HG03108 (cell line): ENCODE results near the gene PFKL.

Source experiments
- ATAC-seq: cut with Tn5 transposase; IDR thresholded peaks from one replicate; pipeline ENCODE4 v1.9.1; 2021; ENCODE audit warnings: moderate library complexity; ENCODE audit not compliant: unreplicated experiment

PFKL gene

DNA sequence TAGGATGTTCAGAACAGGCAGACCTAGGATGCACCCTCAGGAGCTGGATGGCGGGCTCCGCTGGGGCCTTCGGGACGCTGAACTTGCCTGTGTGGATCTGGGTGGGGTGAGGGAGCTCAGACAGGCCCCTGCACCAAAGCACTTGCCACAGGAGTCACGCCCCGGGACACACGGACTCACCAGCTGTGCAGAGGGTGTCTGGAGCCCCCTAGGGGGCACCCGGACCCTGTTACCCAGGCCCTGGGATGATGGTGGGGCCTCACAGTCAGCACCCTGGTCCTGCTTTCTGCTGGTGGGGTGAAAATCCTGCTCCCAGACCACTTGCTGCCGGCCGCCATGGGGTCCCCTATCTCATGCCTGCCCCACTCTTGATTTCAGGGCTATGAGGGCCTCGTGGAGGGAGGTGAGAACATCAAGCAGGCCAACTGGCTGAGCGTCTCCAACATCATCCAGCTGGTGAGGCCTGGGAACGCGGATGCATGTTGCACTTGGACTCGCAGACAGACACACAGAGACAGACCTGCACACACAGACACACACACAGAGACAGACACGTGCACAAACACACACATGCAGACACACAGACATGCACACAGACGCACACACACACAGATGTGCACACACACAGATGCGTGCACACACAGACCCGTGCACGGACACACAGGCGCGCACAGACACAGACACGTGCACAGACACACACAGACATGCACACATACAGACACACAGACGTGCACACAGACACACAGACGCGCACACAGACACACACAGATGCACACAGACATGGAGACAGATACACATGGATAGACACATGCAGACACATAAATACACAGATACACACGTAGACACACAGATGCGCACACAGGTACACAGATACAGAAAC is 11.0 kb downstream of the PFKL start:
- ATAC-seq = no peak

DNA sequence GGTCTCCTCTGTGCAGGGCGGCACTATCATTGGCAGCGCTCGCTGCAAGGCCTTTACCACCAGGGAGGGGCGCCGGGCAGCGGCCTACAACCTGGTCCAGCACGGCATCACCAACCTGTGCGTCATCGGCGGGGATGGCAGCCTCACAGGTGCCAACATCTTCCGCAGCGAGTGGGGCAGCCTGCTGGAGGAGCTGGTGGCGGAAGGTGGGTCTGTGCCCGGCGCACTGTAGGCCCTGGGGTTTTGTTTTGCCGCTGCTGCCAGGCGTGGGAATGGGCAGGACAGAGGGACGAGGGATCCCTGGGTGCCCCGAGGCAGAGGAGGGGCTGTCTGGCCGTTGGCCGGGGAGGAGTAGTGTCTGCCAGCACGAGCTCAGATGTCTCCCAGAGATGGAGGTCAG is 12.2 kb downstream of the PFKL start:
- no peak for ATAC-seq

DNA sequence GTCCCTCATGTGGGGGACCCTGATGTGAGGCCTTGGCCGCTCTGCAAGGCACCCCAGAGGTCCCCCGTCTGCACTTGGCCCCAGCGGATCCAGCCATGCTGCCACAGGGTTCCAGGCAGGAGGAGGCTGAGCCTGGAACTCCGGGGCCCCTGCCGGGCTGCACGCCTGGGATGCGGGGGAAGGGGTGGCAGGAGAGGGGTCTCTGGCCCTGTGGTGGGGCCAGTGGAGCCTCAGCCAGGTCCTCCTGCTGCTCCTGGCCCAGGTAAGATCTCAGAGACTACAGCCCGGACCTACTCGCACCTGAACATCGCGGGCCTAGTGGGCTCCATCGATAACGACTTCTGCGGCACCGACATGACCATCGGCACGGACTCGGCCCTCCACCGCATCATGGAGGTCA is 12.9 kb downstream of the PFKL start:
- ATAC-seq = no peak

DNA sequence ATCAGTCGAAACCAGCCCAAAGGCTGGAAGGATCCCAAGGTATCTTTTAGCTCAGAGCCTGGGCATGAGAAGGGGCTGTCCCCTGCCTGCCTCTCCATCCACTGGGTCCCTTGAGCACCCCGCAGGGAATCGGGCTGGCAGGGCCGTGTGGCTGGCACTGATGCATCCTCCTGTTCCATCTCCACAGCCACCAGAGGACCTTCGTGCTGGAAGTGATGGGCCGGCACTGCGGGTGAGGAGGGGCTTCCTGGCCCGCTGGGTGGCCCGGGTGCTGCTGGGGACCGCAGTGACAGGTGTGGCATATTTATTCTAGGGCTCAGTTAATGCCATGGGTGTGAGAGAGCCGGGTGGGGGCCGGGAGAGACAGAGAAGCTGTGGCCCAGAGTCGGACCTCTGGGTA is 13.6 kb downstream of the PFKL start:
- no peak for ATAC-seq

DNA sequence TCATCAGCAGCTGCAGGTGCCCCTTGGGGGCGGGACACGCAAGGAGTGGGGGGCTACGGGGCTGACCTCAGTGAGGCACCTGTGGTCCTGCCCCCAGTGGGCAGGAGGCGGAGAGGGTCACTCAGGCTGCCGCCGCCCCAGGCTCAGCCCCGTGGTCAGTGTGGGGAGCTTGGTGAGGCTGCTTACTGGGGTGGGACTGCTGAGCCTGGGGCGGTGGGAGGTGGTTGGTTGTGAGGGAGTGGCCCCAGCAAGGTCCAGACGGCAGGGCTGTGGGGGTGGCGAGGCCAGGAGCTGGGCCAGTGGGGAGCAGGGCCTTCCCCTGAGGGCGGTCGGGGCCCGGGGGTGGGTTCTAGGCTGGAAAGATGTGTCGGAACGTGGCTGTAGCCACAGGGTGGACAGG is 14.3 kb downstream of the PFKL start:
- no peak for ATAC-seq

DNA sequence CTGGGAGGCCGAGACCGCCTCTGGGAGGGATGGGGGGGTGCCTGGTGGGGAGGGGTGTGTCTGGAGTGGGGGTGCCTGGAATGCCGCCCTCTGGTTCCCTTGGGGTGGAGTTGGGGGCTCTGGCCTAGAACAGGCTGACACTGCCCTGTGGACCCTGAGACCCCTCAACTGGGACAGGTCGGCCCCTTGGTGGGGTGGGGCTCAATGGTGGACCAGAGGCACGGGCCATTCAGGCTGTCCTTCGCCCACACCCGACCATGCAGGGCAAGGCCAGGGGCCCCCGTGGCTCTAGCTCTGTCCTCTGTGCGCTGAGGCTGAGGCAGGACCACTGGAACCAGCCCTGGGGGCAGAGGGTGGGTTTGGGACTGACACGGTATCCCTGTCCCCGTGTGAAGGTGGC is 14.7 kb downstream of the PFKL start:
- no peak for ATAC-seq

DNA sequence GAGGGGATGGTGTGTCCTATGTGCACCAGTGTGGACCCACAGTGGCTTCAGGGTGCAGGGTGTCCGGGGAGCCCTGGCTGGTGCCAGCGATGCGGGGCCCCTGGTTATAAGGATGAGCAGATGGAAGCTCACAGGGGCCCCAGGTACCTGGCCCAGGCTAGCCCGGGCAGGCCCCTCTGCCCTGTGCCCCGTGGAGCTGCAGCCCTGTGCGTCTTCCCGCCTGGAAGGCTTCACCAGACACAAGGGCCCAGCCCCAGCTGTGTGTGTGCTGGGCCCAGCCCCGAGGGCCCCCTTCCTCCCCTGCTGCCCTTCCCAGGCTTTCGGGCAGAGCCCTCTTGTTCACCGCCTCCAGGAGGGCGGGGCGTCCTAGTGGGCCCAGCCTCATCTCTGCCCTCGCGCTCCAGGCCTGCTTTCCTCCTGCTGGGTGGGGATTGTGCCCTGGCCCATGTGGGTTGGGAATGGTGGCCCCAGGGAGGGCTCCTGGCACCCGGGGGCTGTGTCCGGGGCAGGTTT is 15.9 kb downstream of the PFKL start:
- ATAC-seq = no peak

DNA sequence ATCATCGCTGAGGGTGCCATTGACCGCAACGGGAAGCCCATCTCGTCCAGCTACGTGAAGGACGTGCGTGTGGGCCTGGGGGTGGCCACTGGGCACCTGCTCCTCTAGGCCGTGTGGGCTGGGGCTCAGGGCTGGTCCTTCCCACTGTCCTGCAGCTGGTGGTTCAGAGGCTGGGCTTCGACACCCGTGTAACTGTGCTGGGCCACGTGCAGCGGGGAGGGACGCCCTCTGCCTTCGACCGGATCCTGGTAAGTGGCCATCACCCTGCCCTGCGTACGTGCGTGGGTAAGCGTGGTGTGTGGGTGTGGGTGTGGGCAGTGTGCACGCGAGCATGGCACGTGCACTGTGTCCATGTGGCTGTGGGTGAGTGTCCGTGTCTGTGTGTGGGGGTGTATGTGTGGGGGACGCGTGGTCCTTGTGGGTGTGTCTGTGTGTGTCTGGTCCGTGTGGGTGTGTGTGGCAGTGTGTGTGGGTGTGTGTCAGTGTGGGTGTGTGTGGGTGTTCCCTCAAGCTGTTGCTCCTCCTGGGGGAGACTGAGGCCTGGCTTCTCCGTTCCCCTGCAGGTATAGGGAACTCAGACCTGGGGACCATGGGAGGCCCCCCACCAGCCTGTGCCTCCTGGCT is 16.5 kb downstream of the PFKL start:
- ATAC-seq = no peak

DNA sequence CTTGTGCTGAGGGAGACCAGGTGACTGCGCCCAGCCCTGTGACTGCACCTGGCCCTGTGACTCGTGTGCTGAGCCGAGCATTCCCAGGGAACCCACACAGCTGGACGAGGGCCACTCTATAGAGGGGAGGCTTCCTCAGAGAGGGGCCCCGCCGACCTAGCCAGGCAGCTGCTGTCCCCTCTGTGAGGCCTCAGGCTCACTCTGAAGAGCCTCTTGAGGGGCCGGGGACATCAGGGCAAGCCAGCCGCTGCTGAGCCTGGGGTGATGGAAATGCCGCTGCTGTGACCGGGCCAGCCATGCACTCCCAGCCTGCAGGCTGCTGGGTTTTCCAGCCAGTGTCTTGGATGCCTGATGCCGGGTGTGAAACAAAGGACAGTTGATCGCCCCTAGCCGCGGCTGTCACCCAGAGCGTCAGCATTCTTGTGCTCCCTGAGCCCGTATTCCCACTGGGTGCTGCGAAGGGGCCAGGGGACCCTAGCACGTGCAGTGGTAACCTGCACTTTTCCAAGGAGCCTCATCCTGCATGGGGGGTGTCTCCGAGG is 17.5 kb downstream of the PFKL start:
- no peak for ATAC-seq

DNA sequence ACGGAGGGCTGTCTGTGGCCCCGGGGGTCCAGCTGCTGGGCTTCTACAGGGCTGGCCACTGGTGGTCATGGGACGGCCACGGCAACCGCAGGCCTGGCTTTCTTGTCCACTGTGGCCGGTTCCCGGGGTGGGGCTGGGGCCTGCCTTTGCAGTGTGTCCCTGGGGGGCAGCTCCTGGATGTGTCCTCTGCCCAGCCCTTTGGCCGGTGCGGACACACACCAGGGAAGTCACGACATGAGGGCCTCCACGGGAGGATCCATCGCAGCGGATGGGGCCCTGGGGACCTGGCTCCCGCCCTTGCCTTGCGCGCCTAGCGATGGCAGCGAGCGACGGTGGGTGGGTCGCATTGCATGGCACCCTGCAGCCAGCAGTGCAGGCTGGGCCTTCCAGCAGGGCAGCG is 18.0 kb downstream of the PFKL start:
- ATAC-seq = no peak

DNA sequence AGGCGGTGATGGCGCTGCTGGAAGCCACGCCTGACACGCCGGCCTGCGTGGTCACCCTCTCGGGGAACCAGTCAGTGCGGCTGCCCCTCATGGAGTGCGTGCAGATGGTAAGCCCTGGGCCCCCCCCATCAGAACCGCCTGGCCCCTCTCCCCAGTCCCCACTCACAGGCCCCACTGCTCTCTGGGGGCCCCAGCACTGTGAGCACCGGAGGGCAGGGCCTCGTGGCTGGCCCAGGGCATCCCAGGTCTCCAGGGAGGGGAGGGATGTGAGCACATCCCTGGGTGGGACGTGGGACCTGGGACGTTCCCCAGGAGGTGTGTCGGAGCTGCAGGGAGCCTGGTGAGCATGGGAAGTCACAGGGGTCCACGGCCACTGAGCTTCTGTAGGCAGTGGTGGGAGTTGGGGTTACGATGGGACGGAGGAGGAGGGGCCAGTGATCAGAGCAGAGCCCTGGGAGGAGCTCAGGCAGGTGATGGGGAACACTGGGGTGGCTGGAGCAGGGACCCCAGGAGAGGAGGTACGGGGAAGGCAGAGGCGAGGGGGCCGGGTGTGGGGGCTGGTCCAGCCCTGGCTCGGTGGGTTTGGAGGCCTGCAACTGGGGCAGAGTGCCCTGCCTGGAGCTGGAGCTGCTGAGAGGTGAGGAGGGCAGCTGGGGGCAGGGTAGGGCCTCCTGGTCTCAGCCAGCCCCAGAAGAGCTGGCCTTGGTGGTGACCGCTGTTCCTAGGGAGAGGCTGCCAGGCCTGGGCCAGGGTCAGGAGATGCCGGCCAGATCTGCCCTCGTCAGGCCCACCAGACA is 18.8 kb downstream of the PFKL start:
- no peak for ATAC-seq

DNA sequence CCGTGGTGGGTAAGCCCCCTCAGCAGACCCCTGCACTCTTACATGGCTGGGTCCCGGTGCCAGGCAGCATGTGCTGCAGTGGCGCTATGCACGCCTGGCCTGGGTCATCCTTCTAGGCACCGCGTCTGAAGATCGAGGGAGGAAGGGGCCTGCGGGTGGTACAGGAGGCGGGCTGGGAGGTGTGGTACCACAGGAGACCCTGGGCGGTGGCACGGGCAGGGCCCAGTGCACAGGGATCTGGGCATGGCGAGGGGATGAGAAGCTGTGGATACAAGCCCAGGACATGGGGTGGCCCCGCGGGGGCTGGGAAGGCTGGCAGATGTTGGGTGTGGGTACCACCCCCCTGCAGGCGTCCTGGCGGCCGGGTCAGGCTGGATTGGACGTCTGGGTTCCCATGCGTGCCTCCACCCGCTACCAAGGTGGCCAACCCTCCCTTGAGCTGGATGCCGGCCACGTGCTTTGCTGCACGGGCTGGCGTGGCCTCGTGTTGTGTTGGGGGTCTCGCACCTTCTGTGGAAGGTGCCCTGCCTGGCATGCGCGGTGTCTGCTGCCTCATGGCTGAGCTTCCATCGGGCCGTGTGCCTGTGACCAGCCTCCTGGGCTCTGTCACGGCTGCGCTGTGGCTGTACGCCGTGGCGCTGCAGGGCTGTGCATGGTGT is 19.7 kb downstream of the PFKL start:
- ATAC-seq = no peak

DNA sequence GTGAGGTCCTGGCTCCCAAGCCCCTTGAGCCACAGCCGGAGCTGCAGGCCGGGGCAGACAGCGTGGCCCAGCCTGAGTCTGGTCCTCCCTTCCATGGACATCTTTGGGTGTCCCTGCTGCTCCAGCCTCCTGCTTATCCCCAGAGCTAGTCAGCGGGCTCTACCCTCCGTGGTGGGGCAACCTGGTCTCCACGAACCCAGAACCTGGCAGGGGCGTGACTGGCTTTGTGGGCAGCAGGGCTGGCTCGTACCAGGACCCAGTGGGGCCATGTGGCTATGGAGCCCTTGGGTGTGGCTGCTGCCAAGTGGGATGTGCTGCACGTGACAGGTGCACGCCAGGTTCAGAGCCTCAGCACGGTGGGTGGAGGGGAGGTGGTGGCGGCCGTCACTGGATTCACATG is 21.0 kb downstream of the PFKL start:
- ATAC-seq = no peak

DNA sequence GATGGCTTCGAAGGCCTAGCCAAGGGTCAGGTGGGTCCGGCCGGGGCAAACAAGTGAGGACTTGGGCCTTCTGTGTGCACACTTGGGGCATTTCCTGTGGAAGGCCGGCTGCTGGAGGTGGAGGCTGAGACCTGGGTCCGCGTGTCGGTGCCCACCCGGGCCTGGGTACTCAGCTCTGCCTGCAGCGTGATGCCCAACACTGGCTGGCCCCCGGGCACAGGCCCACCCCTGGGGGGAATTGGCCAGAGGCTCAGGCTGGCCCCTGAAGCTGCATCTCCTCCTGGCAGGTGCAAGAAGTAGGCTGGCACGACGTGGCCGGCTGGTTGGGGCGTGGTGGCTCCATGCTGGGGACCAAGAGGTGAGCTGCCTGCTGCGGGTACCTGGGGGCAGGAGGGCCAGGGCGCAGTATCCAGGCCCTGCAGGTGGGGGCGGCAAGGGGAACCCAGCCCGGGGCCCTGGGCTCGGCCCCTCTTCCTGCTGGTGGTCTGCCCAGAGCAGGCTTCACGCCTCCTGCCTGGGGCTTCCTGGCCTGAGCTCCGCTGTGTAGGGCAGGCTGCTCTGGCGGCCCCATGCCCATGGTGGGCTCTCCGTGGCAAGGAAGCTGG is 22.1 kb downstream of the PFKL start:
- ATAC-seq = no peak

DNA sequence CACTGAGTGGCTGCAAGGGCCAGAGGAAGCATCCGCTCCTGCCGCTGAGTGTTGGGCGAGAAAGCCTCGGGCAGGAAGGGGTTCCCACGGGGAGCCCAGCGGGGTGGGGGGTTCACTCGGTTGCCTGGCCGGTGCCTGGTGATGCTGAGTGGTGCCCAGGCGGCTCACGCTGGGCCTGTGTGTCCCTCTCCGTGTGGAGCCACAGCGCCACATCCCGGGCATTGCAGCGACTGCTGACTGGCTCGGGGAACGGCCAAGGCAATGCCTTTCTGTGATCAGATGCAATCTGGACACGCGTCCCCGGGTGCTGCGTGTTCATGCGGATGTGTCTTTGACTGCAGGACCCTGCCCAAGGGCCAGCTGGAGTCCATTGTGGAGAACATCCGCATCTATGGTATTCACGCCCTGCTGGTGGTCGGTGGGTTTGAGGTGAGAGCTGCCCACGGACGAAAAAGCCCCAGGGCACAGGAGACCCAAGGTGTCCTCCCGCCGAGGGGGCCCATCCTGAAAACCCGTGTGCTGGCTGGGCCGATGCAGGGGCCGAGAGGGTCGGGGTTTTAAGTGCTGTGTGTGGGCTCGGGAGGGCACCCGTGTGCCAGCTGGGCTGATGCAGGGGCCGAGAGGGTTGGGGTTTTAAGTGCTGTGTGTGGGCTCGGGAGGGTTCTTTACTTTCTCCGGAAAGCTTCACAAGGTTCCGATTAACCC is 22.9 kb downstream of the PFKL start:
- ATAC-seq = no peak

DNA sequence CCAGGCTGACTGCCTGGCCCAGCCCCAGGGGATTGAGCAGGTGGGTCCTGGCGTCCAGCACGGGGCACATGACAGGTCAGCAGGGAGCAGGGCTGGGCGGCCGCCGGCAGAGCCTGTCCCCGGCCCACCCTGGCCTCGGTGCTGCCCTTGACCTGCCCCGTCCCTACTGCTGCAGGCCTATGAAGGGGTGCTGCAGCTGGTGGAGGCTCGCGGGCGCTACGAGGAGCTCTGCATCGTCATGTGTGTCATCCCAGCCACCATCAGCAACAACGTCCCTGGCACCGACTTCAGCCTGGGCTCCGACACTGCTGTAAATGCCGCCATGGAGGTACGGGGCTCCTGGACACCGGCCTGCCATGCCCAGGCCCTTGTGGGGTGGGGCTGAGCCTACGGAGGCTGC is 23.7 kb downstream of the PFKL start:
- no peak for ATAC-seq

DNA sequence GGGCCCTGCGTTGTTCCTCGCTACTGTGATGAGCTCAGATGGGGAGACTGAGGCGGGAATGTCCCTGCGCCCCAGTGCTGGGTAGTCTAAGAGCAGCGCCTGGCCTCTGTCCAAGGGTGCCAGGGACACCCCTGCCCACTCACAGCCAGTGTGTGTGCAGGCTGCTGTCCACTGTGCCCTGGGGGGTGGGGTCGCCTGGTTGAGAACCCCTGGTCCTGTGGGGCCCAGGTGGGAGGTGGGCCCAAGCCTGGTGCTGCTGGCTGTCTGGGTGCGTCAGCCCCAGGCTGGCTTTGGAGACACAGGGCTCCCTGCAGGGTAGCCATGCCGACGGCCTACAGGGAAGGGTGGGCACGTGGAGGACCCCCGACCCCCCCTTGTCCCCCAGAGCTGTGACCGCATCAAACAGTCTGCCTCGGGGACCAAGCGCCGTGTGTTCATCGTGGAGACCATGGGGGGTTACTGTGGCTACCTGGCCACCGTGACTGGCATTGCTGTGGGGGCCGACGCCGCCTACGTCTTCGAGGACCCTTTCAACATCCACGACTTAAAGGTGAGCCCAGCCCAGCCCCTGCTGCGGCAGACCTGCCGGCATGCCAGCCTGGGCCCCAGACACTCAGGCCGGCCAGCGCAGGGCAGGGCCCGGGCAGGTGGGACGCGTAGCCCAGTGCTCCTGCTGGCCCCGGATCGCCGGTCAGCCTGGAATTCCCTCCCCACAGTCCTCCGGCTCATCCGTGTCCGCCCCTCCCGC is 24.4 kb downstream of the PFKL start:
- ATAC-seq = no peak

DNA sequence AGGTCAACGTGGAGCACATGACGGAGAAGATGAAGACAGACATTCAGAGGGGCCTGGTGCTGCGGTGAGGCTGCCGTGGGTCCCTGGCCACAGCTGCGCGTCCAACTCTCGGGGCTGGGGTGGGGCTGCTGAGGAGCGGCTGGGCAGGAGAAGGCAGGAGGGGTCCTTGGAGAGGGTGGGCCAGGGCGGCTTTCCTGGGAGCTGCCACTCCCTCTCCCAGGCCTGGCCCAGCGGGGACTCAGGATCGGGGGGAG is 24.9 kb downstream of the PFKL start:
- no peak for ATAC-seq
